Dendritic cell treated with granulocyte-macrophage colony-stimulating factor and Interleukin-4, amounts not matched to agents 40 ng/mL and 50 ng/mL, for 4 days (primary cell): Measurements from ENCODE around the gene PPARG.
"Not testable (repeated sequence)": the region's sequence is repeated elsewhere in the genome, so short reads cannot be mapped to it uniquely, and the experiment has no call there.

ENCODE experiments used
- H3K27ac Mint-ChIP-seq: one replicate; pipeline ENCODE4 v1.8.0; 2022; ENCODE audit warnings: mild to moderate bottlenecking, mixed read lengths
- H3K27me3 Mint-ChIP-seq: one replicate; pipeline ENCODE4 v1.8.0; 2022; ENCODE audit warnings: mild to moderate bottlenecking, mixed read lengths
- H3K36me3 Mint-ChIP-seq: one replicate; pipeline ENCODE4 v1.8.0; 2022; ENCODE audit warnings: low read depth, mixed read lengths
- H3K4me1 Mint-ChIP-seq: one replicate; pipeline ENCODE4 v1.8.0; 2022; ENCODE audit warnings: low read depth, mixed read lengths
- H3K4me3 Mint-ChIP-seq: one replicate; pipeline ENCODE4 v1.8.0; 2022; ENCODE audit warnings: mild to moderate bottlenecking, moderate library complexity, mixed read lengths
- H3K9me3 Mint-ChIP-seq: one replicate; pipeline ENCODE4 v1.8.0; 2022; ENCODE audit warnings: mixed read lengths
- intact Hi-C: fragments of 100-400 bp; cut with micrococcal nuclease; formaldehyde crosslinking; loops from one replicate; pipeline ENCODE4 v1.15.0; 2022

PPARG gene

DNA sequence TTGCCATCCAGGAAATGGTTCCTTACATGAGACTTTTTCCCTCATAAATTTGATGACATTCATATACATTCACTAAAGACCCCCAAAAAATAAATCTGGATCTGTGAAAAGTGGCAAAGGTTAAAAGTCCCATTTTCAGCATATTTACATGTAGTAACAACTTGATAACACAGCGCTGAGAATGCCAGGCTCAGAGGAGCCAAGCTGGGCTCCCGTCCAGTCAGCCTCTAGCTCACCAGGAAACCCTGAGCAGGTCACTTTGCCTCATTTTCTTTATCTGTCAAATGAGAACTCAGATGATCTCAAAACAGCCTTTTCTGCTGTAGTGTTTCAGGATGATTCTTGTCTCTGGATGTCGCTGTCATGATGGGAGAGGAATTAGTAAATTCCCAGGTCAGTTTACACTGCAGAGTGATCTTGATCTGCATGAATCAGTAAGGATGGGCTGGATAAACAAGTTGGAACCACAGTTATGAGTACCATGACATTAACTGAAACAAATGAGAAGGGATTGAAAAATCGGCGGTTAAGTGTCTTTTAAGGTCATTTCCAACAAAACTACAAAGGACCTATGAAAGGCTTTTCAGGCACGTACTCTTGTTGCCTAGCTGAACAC lies 82.8 kb downstream of the PPARG start:
- Mint-ChIP-seq H3K9me3 (peaks cover under 1% of the 10 kb centered on the region), H3K27me3 (peaks cover 4% of the 10 kb centered on the region), H3K36me3 (peaks cover 11% of the 10 kb centered on the region), H3K27ac (no peak overlapping the region), H3K4me3 (no peak overlapping the region), H3K4me1 (peaks cover 11% of the 10 kb centered on the region)
- intact Hi-C loops = no loop called here

DNA sequence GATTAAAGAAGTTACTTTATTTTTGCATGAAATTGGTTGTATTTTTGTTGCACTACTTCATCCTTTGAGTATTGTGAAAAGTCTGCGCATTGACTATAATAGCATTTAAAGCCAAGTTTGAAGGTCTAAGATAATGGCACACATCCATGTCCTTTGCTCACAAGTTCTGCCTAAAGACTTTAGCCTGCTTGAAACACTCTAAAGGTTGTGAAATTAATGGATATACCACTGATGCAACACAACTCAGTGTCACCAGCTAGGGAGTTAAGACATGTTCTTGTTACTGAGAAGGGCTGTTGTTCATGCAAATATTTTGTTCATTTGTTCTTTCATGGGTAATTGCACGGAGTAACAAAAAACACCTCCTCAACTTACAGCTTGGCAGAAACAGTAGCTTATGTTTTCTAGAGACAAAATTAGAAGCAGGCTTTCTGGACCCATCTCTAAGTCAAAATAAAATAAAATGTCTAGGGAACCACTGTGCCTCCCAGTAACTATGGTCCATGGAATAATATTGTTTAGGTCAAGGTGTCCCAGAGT lies 83.9 kb downstream of the PPARG start:
- H3K4me1 Mint-ChIP-seq = peaks cover 11% of the 10 kb centered on the region
- peaks cover 4% of the 10 kb centered on the region for H3K27me3 Mint-ChIP-seq
- intact Hi-C loops = no loop called here
- H3K36me3 Mint-ChIP-seq = peaks cover 9% of the 10 kb centered on the region
- H3K9me3 Mint-ChIP-seq = no peaks in the 10 kb centered on the region
- no peak overlapping the region for H3K27ac Mint-ChIP-seq
- no peak overlapping the region for H3K4me3 Mint-ChIP-seq

DNA sequence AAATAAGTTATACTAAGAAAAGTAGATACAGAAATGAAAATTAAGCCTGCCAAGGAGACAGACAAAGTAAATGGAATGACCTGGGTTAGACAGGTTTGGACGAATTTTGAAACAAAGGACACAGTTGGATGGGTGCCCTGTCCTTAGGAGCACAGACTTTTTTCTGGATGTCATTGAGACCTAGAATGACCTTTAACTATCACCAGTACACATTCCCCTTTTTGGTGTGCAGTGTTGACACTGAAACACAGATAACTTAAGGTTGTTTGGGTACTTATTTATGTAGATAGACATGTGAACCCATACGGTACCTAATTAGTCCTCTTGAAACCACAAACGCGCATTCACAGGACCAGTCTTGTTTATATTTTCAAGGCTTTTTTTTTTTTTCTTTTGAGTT lies 86.7 kb downstream of the PPARG start:
- Mint-ChIP-seq H3K36me3 (peaks cover 9% of the 10 kb centered on the region), H3K9me3 (no peaks in the 10 kb centered on the region), H3K27me3 (peaks cover 4% of the 10 kb centered on the region), H3K4me3 (no peak overlapping the region), H3K27ac (no peak overlapping the region), H3K4me1 (peaks cover 12% of the 10 kb centered on the region)
- intact Hi-C loops = no loop called here

DNA sequence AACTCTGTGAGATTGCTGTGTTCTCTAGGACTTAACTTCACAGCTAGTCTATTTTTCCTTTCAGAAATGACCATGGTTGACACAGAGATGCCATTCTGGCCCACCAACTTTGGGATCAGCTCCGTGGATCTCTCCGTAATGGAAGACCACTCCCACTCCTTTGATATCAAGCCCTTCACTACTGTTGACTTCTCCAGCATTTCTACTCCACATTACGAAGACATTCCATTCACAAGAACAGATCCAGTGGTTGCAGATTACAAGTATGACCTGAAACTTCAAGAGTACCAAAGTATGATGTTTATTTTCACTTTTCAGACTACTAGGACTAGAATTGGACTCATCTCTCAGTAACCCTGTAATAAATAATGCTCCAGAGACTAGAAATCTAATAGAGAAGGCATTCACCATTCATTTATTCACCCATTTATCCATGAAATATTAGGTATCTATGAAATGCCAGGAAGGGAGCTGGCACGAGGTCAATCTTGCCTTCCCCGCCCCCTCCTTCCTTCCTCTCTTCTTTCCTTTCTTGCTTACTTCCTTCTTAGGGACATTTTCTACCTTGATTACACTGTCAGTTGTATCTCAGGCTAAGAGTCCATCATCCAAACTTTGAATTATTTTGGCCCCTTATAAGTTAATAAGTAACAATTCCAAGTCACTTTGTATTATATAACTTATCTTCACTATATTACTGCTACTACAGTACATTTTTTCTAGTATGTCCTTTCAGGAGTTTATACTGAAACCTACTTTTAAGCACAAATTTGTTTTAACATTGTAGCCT lies 91.0 kb downstream of the PPARG start:
- intact Hi-C loops = no loop called here
- Mint-ChIP-seq H3K4me1 (peaks cover 11% of the 10 kb centered on the region), H3K36me3 (peaks cover 11% of the 10 kb centered on the region), H3K27me3 (peaks cover 2% of the 10 kb centered on the region), H3K27ac (no peak overlapping the region), H3K9me3 (no peaks in the 10 kb centered on the region), H3K4me3 (no peak overlapping the region)

DNA sequence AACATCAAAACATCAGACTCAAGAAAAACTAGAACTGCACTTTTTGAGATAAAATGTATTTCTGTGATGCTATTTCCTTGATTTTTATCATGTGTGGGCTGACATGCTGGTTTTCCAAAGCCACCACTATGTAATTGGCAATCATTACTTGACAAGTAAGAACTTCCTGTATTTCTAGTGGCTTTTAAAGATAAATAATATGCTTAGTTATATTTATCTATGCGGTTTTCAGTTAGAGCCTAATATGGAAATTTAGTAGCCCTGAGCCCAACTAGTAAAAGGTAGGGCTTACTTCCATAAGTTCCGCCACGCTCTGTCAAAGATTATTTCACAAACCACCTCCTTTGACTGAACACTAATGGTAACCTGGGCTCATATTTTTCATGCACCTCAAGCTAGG lies 91.6 kb downstream of the PPARG start:
- intact Hi-C loops = no loop called here
- peaks cover 7% of the 10 kb centered on the region for H3K4me1 Mint-ChIP-seq

DNA sequence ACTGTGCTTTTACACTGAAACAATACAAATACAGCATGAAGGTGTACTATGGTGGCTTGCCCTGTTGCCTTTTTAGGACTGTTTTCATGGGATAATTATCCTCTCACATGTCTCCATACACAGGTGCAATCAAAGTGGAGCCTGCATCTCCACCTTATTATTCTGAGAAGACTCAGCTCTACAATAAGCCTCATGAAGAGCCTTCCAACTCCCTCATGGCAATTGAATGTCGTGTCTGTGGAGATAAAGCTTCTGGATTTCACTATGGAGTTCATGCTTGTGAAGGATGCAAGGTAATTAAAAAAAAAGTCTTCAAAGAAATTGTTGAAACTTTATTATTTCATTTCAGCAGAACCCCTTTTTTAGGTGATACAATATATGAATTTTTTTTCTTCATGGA lies 92.3 kb downstream of the PPARG start:
- H3K27me3 Mint-ChIP-seq = no peaks in the 10 kb centered on the region
- no peaks in the 10 kb centered on the region for H3K9me3 Mint-ChIP-seq
- no peak overlapping the region for H3K27ac Mint-ChIP-seq
- no peak overlapping the region for H3K4me3 Mint-ChIP-seq
- intact Hi-C loops = no loop called here
- peaks cover 7% of the 10 kb centered on the region for H3K4me1 Mint-ChIP-seq
- H3K36me3 Mint-ChIP-seq = peaks cover 11% of the 10 kb centered on the region

More for the DNA sequence above, 91.6 kb downstream of the PPARG start:
- Mint-ChIP-seq H3K4me3 (no peak overlapping the region), H3K27me3 (no peaks in the 10 kb centered on the region), H3K9me3 (no peaks in the 10 kb centered on the region), H3K36me3 (peaks cover 11% of the 10 kb centered on the region), H3K27ac (no peak overlapping the region)

DNA sequence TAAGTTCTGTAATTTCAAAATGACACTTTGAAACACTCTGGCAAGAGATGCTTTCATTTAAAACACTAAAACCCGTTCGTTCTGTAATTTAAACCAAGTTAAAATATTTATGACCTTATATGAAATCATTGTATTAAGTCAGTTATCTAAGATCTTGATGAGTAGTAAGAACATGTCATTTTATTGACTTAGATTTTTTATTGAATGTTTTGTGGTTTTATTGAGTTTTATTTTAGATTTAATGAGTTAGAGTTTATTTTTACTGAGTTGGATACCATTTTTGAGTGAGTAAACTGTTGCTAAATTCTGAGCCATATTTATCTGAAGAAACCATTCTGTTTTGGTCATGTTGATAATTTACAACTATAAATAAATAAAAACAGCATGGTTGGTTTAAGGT lies 94.3 kb downstream of the PPARG start:
- no peaks in the 10 kb centered on the region for H3K9me3 Mint-ChIP-seq
- no peak overlapping the region for H3K27ac Mint-ChIP-seq
- no peaks in the 10 kb centered on the region for H3K27me3 Mint-ChIP-seq
- H3K4me1 Mint-ChIP-seq = peaks cover 7% of the 10 kb centered on the region
- peaks cover 22% of the 10 kb centered on the region for H3K36me3 Mint-ChIP-seq
- intact Hi-C loops = no loop called here
- H3K4me3 Mint-ChIP-seq = no peak overlapping the region

DNA sequence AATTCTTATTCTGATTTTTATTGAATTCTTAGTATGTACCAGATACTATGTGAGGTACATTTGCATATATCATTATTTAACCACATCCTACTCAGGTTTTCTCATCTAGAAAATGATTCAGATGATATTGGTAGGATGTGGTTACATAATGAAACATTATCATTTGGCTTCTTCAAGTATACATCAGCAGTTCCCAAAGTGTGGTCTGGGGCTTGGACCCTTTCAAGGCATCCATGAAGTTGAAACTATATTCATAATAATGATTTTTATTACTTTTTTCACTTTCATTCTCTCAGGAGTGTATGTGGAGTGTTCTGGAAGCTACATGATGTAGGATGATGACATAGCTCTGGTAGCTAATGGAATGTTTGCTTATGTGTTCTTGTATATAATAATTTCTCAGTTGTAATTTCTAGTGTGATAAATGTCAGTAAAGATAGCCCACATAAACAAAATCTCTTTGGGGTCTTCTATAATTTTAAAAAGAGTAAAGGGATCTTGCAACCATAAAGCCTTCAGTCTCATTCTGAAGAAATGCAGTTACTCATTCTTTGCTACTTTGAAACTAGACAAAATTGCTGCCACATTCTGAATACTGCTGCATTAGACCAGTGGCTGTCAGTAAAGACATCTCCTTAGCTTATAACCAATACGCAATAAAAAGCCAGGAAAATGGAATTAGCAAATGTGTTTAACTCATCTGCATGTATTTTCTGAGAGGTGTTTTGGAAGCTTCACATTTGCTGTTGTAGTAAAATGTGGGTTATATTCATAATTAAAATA lies 95.8 kb downstream of the PPARG start:
- peaks cover 4% of the 10 kb centered on the region for H3K4me1 Mint-ChIP-seq
- H3K36me3 Mint-ChIP-seq = peaks cover 31% of the 10 kb centered on the region
- no peaks in the 10 kb centered on the region for H3K9me3 Mint-ChIP-seq
- no peaks in the 10 kb centered on the region for H3K27me3 Mint-ChIP-seq
- H3K4me3 Mint-ChIP-seq = no peak overlapping the region
- intact Hi-C loops = no loop called here
- H3K27ac Mint-ChIP-seq = no peak overlapping the region

DNA sequence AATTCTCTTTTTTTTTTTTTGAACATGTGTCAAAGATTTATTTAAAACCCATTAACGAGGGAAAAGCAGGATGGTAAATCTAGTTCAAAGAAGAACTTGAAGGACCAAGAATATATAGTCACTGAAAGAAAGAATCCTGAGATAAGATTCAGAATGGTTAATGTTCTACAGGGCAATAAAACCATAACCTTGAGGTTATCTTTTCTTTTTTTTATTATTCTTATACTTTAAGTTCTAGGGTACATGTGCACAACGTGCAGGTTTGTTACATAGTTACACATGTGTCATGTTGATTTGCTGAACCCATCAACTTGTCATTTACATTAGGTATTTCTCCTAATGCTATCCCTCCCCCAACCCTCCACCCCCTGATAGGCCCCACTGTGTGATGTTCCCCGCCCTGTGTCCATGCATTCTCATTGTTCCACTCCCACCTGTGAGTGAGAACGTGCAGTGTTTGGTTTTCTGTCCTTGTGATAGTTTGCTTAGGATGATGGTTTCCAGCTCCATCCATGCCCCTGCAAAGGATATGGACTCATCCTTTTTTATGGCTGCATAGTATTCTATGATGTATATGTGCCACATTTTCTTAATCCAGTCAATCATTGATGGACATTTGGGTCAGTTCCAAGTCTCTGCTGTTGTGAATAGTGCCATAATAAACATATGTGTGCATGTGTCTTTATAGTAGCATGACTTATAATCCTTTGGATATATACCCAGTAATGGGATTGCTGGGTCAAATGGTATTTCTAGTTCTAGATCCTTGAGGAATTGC lies 97.8 kb downstream of the PPARG start:
- H3K9me3 Mint-ChIP-seq, H3K4me1 Mint-ChIP-seq, H3K27me3 Mint-ChIP-seq, H3K4me3 Mint-ChIP-seq, H3K27ac Mint-ChIP-seq, intact Hi-C loops: not testable (repeated sequence)
- H3K36me3 Mint-ChIP-seq = peaks cover 37% of the 10 kb centered on the region

DNA sequence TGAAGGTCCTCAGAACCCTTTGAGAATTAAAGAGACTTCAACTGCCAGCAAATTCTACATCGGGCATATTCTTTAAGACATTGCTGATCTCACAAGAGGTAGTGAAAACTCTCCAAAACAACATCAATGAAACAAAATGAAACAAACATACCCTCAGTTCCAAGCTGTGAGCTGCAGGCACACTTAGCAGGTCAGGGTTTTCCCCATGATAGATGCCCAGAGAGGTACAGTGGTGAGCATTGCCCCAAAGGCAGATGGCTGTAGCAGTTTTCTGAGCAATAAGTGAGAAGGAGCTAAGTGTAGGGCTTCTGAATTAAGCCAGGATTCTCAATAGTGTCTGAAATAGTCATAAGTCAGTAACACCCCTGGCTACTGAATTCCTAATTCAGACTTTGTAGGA lies 99.3 kb downstream of the PPARG start:
- H3K4me1 Mint-ChIP-seq = no peaks in the 10 kb centered on the region
- H3K27ac Mint-ChIP-seq = no peak overlapping the region
- H3K36me3 Mint-ChIP-seq = peaks cover 37% of the 10 kb centered on the region
- intact Hi-C loops = no loop called here
- no peaks in the 10 kb centered on the region for H3K27me3 Mint-ChIP-seq
- no peak overlapping the region for H3K4me3 Mint-ChIP-seq
- H3K9me3 Mint-ChIP-seq = no peaks in the 10 kb centered on the region

DNA sequence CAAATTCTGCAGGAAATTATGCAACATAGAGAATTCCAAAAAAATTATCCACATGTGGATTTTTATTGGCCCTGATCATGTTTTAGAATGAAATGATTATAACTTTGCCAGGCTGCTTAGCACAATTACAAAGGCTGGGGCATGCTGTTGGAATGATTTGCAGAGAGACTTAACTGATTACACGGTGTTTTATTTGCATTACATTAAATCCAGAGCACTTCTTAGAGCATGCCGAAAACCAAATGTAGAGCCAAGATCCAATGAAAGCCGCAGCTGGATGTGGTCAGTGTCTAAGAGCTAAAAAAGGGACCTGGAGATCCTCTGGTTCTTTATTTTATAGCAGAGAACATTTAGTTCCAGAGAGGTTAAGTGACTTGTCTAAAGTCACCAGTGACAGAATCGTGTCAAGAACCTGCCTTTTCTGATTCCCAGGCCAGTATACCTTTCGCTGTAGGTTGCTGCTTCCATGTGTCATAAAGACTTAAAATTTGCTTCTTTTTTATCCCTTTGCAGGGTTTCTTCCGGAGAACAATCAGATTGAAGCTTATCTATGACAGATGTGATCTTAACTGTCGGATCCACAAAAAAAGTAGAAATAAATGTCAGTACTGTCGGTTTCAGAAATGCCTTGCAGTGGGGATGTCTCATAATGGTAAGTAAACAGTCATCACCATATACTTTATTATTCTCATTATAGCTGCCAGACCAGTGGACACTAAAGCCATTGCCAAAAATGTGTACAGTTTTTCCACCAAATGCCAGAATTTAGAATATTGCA lies 103.4 kb downstream of the PPARG start:
- Mint-ChIP-seq H3K9me3 (no peaks in the 10 kb centered on the region), H3K4me1 (peaks cover 10% of the 10 kb centered on the region), H3K27me3 (no peaks in the 10 kb centered on the region), H3K4me3 (no peak overlapping the region), H3K27ac (no peak overlapping the region), H3K36me3 (peaks cover 23% of the 10 kb centered on the region)
- intact Hi-C loops = no loop called here

DNA sequence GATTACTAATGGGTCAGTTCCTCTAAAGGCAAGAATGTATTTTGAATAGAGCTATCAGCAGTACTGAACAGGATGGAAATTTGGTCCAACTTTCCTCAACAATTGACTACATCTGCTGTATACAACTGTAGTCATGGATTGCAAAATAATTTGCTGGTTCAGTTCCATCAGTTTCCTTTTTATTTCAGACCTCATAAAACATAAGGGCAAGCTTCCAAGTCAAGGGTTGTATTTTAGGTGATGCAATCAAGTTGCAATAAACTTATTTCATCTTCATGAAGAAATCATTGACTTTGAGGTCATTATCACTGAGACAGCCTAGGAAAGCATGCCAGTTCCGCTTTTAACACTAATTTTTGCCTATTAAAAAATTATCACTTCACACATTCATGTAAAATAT lies 105.0 kb downstream of the PPARG start:
- H3K36me3 Mint-ChIP-seq = peaks cover 18% of the 10 kb centered on the region
- H3K9me3 Mint-ChIP-seq = no peaks in the 10 kb centered on the region
- intact Hi-C loops = no loop called here
- H3K27ac Mint-ChIP-seq = no peak overlapping the region
- H3K4me1 Mint-ChIP-seq = peaks cover 25% of the 10 kb centered on the region
- no peak overlapping the region for H3K4me3 Mint-ChIP-seq
- no peaks in the 10 kb centered on the region for H3K27me3 Mint-ChIP-seq
